SK-N-SH (cell line): ENCODE results near the gene KIF19.

ENCODE experiments used
- RFX5 ChIP-seq: IDR thresholded peaks from 2 replicates; pipeline ENCODE4 v1.6.1; 2012; ENCODE audit warnings: mild to moderate bottlenecking, improper control_type of control experiment, low read length
- RXRA ChIP-seq: IDR thresholded peaks from 2 replicates; pipeline ENCODE4 v1.4.0; 2012; ENCODE audit warnings: low read depth, mild to moderate bottlenecking, borderline replicate concordance
- TF ChIP-seq, protein P1 (sequence below): fragments of 150-350 bp; IDR thresholded peaks from 2 replicates; pipeline ENCODE4 v1.6.1; 2016; ENCODE audit warnings: mild to moderate bottlenecking, low read depth, low read length
- TF ChIP-seq, protein P2 (sequence below): IDR thresholded peaks from 2 replicates; pipeline ENCODE4 v1.4.0; 2012; ENCODE audit warnings: low read depth, borderline replicate concordance

DNA sequence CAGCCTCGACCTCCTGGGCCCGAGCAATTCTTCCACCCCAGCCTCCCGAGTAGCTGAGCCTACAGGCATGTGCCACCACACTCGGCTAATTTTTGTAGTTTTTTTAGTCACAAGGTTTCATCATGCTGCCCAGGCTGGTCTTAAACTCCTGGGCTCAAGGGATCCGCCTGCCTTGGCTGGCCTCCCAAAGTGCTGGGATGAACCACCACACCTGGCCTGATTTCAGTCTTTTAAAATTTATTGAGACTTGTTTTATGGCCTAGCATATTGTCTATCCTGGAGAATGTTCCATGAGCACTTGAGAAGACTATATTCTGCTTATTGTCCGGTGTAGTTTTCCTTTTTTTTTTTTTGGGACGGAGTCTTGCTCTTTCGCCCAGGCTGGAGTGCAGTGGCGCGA lies 33.5 kb upstream of the KIF19 start:
- TF ChIP-seq RFX5 (no peak), RXRA (no peak)
- TF ChIP-seq, protein P1, sequence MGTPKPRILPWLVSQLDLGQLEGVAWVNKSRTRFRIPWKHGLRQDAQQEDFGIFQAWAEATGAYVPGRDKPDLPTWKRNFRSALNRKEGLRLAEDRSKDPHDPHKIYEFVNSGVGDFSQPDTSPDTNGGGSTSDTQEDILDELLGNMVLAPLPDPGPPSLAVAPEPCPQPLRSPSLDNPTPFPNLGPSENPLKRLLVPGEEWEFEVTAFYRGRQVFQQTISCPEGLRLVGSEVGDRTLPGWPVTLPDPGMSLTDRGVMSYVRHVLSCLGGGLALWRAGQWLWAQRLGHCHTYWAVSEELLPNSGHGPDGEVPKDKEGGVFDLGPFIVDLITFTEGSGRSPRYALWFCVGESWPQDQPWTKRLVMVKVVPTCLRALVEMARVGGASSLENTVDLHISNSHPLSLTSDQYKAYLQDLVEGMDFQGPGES, result no peak
- TF ChIP-seq, protein P2, sequence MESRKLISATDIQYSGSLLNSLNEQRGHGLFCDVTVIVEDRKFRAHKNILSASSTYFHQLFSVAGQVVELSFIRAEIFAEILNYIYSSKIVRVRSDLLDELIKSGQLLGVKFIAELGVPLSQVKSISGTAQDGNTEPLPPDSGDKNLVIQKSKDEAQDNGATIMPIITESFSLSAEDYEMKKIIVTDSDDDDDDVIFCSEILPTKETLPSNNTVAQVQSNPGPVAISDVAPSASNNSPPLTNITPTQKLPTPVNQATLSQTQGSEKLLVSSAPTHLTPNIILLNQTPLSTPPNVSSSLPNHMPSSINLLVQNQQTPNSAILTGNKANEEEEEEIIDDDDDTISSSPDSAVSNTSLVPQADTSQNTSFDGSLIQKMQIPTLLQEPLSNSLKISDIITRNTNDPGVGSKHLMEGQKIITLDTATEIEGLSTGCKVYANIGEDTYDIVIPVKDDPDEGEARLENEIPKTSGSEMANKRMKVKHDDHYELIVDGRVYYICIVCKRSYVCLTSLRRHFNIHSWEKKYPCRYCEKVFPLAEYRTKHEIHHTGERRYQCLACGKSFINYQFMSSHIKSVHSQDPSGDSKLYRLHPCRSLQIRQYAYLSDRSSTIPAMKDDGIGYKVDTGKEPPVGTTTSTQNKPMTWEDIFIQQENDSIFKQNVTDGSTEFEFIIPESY, result no peak
